Endothelial cell of umbilical vein (primary cell): ENCODE results near the gene MVK. TPM values are rescaled to one million over a fixed set of nuclear protein-coding genes. Genes with fewer than 3 reads are reported as not detected.

Experiments used
- BruUV-seq: library from RNA; stranded (reverse); fragments of 400-500 nt; replicated peaks from 2 replicates; lab custom pipeline; 2021; lab: Mats Ljungman, UMichigan
- CTCF ChIA-PET: fragments of 300-600, 350-600 bp; sonication (Branson Sonifier 250); formaldehyde crosslinking; loops from one replicate; lab custom pipeline; 2021; ENCODE audit warnings: antibody characterized with exemption, inconsistent platforms; lab: Charles Lee
- POLR2A ChIA-PET: fragments of 300-600, 350-600 bp; sonication (Branson Sonifier 250); formaldehyde crosslinking; loops from one replicate; lab custom pipeline; 2021; ENCODE audit warnings: antibody characterized with exemption, inconsistent platforms; lab: Charles Lee
- DNase-seq: peaks from one replicate; pipeline ENCODE4 v3.0.0-alpha.2; 2011; ENCODE audit warnings: low read depth, low spot score
- FAIRE-seq: peaks from 2 replicates; lab custom pipeline; 2011; peaks lifted over from hg19 to GRCh38; lab: Jason Lieb, UNC
- H2AFZ ChIP-seq: 2 replicates; pipeline ENCODE4 v1.6.0; 2012; ENCODE audit warnings: low read depth, low read length, control low read depth, inconsistent platforms
- H3K27ac ChIP-seq: 2 replicates; pipeline ENCODE4 v1.5.1; 2011; ENCODE audit warnings: low read depth, mild to moderate bottlenecking, control low read depth, low read length, moderate library complexity; ENCODE audit not compliant: insufficient read depth
- H3K27me3 ChIP-seq, 2 experiments: 2 replicates each; pipeline versions ENCODE4 v1.6.0 to v1.6.1; 2011; ENCODE audit warnings: low read length in 2 of 2, mixed read lengths in 1 of 2; ENCODE audit not compliant: control insufficient read depth in 2 of 2, insufficient read depth in 2 of 2
- H3K36me3 ChIP-seq, 2 experiments: 2 replicates in 1 of 2; 3 replicates in 1 of 2; pipeline ENCODE4 v1.5.1; 2011; ENCODE audit warnings: low read length in 2 of 2, mild to moderate bottlenecking in 1 of 2, moderate library complexity in 1 of 2; ENCODE audit not compliant: control insufficient read depth in 2 of 2, insufficient read depth in 2 of 2; ENCODE audit errors: extremely low read depth in 1 of 2
- H3K4me1 ChIP-seq: 3 replicates; pipeline ENCODE4 v1.5.1; 2011; ENCODE audit warnings: mild to moderate bottlenecking, low read length; ENCODE audit not compliant: control insufficient read depth, insufficient read depth; ENCODE audit errors: extremely low read depth
- H3K4me2 ChIP-seq: 2 replicates; pipeline ENCODE4 v1.6.1; 2011; ENCODE audit warnings: low read length, control low read depth, mixed read lengths; ENCODE audit not compliant: insufficient read depth
- H3K4me3 ChIP-seq, 3 experiments: fragments of 200-600 bp in 1 of 3; sonication (generic), shearing (Covaris generic) in 1 of 3; replicated peaks in 1 of 3; 2 replicates each; pipeline ENCODE4 v1.5.1; 2011 to 2016; ENCODE audit warnings: control low read depth in 3 of 3, low read length in 3 of 3, mild to moderate bottlenecking in 2 of 3, inconsistent platforms in 1 of 3, low read depth in 1 of 3, moderate library complexity in 1 of 3; ENCODE audit not compliant: insufficient read depth in 1 of 3
- H3K79me2 ChIP-seq: 2 replicates; pipeline ENCODE4 v1.6.0; 2012; ENCODE audit warnings: low read length, inconsistent platforms; ENCODE audit not compliant: control insufficient read depth, insufficient read depth
- H3K9ac ChIP-seq: replicated peaks from 2 replicates; pipeline ENCODE3; 2011; ENCODE audit warnings: low read length, control low read depth; ENCODE audit not compliant: insufficient read depth; ENCODE audit errors: extremely low read depth
- H3K9me1 ChIP-seq: replicated peaks from 3 replicates; pipeline ENCODE4 v1.6.0; 2011; ENCODE audit warnings: mild to moderate bottlenecking, low read length; ENCODE audit not compliant: control insufficient read depth, insufficient read depth; ENCODE audit errors: extremely low read depth
- H3K9me3 ChIP-seq: replicated peaks from 2 replicates; pipeline ENCODE4 v1.5.1; 2012; ENCODE audit warnings: low read length, inconsistent platforms; ENCODE audit not compliant: control insufficient read depth, insufficient read depth
- H4K20me1 ChIP-seq: replicated peaks from 2 replicates; pipeline ENCODE3; 2011; ENCODE audit warnings: mild to moderate bottlenecking, low read length; ENCODE audit not compliant: control insufficient read depth, insufficient read depth; ENCODE audit errors: extremely low read depth
- EZH2 ChIP-seq: IDR thresholded peaks from 2 replicates; pipeline ENCODE4 v1.6.1; 2012; ENCODE audit warnings: borderline replicate concordance, low read depth, mild to moderate bottlenecking, moderate library complexity, low read length, inconsistent platforms; ENCODE audit not compliant: severe bottlenecking
- FOS ChIP-seq: IDR thresholded peaks from 2 replicates; pipeline ENCODE4 v1.6.1; 2011; ENCODE audit warnings: mild to moderate bottlenecking, low read length, moderate library complexity, borderline replicate concordance; ENCODE audit not compliant: insufficient read depth
- GATA2 ChIP-seq: IDR thresholded peaks from 2 replicates; pipeline ENCODE4 v1.7.0; 2011; ENCODE audit warnings: low read depth, mild to moderate bottlenecking, moderate library complexity, mixed read lengths, low read length; ENCODE audit not compliant: insufficient read length, insufficient read depth
- JUN ChIP-seq: IDR thresholded peaks from 2 replicates; pipeline ENCODE4 v1.6.1; 2011; ENCODE audit warnings: borderline replicate concordance, low read depth; ENCODE audit not compliant: insufficient read length, insufficient read depth
- MAX ChIP-seq: IDR thresholded peaks from 2 replicates; pipeline ENCODE4 v1.6.1; 2011; ENCODE audit not compliant: insufficient read depth, insufficient read length
- MYC ChIP-seq: IDR thresholded peaks from one replicate; pipeline ENCODE4 v1.6.1; 2011; ENCODE audit warnings: mild to moderate bottlenecking, low read depth, low read length
- POLR2A ChIP-seq: IDR thresholded peaks from 2 replicates; pipeline ENCODE4 v1.6.1; 2012; ENCODE audit warnings: low read depth, mild to moderate bottlenecking, control low read depth, low read length
- POLR2AphosphoS5 ChIP-seq: IDR thresholded peaks from 2 replicates; pipeline ENCODE4 v1.6.1; 2012; ENCODE audit warnings: low read depth, mild to moderate bottlenecking, control low read depth, low read length, moderate library complexity; ENCODE audit not compliant: insufficient read depth
- dilution Hi-C: fragments of 300-500 bp; cut with MboI; formaldehyde crosslinking; loops from one replicate; pipeline ENCODE4 v1.15.0; 2019; ENCODE audit warnings: low sequenced_read_pairs; ENCODE audit not compliant: extremely low pct_ligation_motif_present
- intact Hi-C: fragments of 100-400 bp; cut with micrococcal nuclease; formaldehyde crosslinking; loops from one replicate; pipeline ENCODE4 v1.10.0; 2022
- polyA plus RNA-seq, 4 experiments: library from polyadenylated mRNA; depleted of rRNA in 3 of 4; stranded (reverse) in 3 of 4; unstranded in 1 of 4; fragments of >200 nt; gene quantifications; 2 replicates each; pipeline versions ENCODE4 v1.2.1 to v1.2.3, GENCODE V29; 2011 to 2012; ENCODE audit warnings: missing spikeins in 1 of 4
- total RNA-seq: library from RNA; stranded (reverse); gene quantifications from 2 replicates; pipeline ENCODE4 v1.2.3, GENCODE V29; 2021
- TF ChIP-seq, protein P1 (sequence below), 2 donors: IDR thresholded peaks; 1 replicate in 1 of 2; 2 replicates in 1 of 2; pipeline ENCODE4 v1.5.1; 2011; ENCODE audit warnings: low read length in 2 of 2, mild to moderate bottlenecking in 2 of 2, moderate library complexity in 2 of 2, control low read depth in 1 of 2, inconsistent platforms in 1 of 2, low read depth in 1 of 2; ENCODE audit not compliant: insufficient read depth in 1 of 2; ENCODE audit errors: extremely low read depth in 1 of 2

Gene MVK
- total and polyA plus RNA-seq, 2 donors (not counting 3 experiments of a cell fraction or from before 2014, with no cell fraction given) = 32.6 to 42.6 TPM

- H3K27me3 ChIP-seq = no peaks in the 10 kb centered on the region
- no peaks in the 10 kb centered on the region for H3K9me1 ChIP-seq
- no peak overlapping the region for H2AFZ ChIP-seq
- BruUV-seq = no TSS peak
- no peaks in the 10 kb centered on the region for H3K4me1 ChIP-seq
- FAIRE-seq (no peak), DNase-seq (no peak)
- ChIA-PET CTCF (interaction anchor here (1.1 kb wide), 1 partner anchor 19 kb away, joined by 3 read pairs; no protein-coding TSS in a partner anchor), POLR2A (no interaction called here)
- TF ChIP-seq FOS = no peak
- TF ChIP-seq MYC = no peak
- TF ChIP-seq, protein P1, sequence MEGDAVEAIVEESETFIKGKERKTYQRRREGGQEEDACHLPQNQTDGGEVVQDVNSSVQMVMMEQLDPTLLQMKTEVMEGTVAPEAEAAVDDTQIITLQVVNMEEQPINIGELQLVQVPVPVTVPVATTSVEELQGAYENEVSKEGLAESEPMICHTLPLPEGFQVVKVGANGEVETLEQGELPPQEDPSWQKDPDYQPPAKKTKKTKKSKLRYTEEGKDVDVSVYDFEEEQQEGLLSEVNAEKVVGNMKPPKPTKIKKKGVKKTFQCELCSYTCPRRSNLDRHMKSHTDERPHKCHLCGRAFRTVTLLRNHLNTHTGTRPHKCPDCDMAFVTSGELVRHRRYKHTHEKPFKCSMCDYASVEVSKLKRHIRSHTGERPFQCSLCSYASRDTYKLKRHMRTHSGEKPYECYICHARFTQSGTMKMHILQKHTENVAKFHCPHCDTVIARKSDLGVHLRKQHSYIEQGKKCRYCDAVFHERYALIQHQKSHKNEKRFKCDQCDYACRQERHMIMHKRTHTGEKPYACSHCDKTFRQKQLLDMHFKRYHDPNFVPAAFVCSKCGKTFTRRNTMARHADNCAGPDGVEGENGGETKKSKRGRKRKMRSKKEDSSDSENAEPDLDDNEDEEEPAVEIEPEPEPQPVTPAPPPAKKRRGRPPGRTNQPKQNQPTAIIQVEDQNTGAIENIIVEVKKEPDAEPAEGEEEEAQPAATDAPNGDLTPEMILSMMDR (IDR thresholded peaks at IDR 0.05; ENCODE audit: extremely low read depth in 1 of 2, insufficient read depth in 1 of 2, low read depth in 1 of 2, low read length in 2 of 2) = no peak
- no peak for TF ChIP-seq JUN
- TF ChIP-seq POLR2A = no peak
- TF ChIP-seq MAX = no peak
- no peak for TF ChIP-seq EZH2
- TF ChIP-seq POLR2AphosphoS5 = no peak
- TF ChIP-seq GATA2 = no peak
- no peak overlapping the region for H3K27ac ChIP-seq
- dilution Hi-C loops = no loop called here
- no peak overlapping the region for H3K4me3 ChIP-seq
- intact Hi-C loops = no loop called here
- no peaks in the 10 kb centered on the region for H4K20me1 ChIP-seq
- H3K4me2 ChIP-seq = no peak overlapping the region
- H3K79me2 ChIP-seq = no peaks in the 10 kb centered on the region
- H3K9ac ChIP-seq = no peak overlapping the region
- H3K9me3 ChIP-seq = no peaks in the 10 kb centered on the region
- H3K36me3 ChIP-seq = no peaks in the 10 kb centered on the region
Observed at GRCh38 chr12:109638735-109639134, 65.1 kb downstream of the MVK start.
